GM19025 (cell line): ENCODE data around the gene EVPL.

ENCODE experiments used
- ATAC-seq: cut with Tn5 transposase; IDR thresholded peaks from one replicate; pipeline ENCODE4 v1.9.1; 2021; ENCODE audit warnings: mild to moderate bottlenecking, low read depth, moderate library complexity; ENCODE audit not compliant: unreplicated experiment

Gene EVPL

GRCh38 chr17:76000755-76001521, 26.2 kb downstream of the EVPL start, which contains the start of gene CDK3:
CDK3 (plus strand) TSS chr17:76000855; CDS start chr17:76001426, 571 bp downstream.
- no peak for ATAC-seq

GRCh38 chr17:76000016-76000754, 26.9 kb downstream of the EVPL start:
- no peak for ATAC-seq

GRCh38 chr17:75998327-75998795, 28.7 kb downstream of the EVPL start:
- no peak for ATAC-seq

GRCh38 chr17:75996665-75997590, 30.2 kb downstream of the EVPL start:
- ATAC-seq, result no peak

GRCh38 chr17:75995385-75995925, 31.7 kb downstream of the EVPL start:
- no peak for ATAC-seq

GRCh38 chr17:75994802-75995370, 32.2 kb downstream of the EVPL start:
- no peak for ATAC-seq

GRCh38 chr17:75991396-75991795, 35.7 kb downstream of the EVPL start:
- no peak for ATAC-seq

- no peak for ATAC-seq
These were observed 40.1 kb downstream of the EVPL start for GRCh38 chr17:75987041-75987440.

GRCh38 chr17:75985986-75986385, 41.1 kb downstream of the EVPL start:
- ATAC-seq, result no peak

- ATAC-seq, result no peak
These were observed 43.5 kb downstream of the EVPL start for GRCh38 chr17:75983501-75984181.

GRCh38 chr17:75981019-75981615, 46.0 kb downstream of the EVPL start:
- no peak for ATAC-seq

- ATAC-seq, result no peak
These were observed 46.7 kb downstream of the EVPL start for GRCh38 chr17:75980188-75981018.

GRCh38 chr17:75979705-75980187, 47.4 kb downstream of the EVPL start:
- ATAC-seq, result no peak

- peak; percentile 94 for ATAC-seq
These were observed 48.0 kb downstream of the EVPL start, which contains the start of the genes ACOX1 and TEN1 for GRCh38 chr17:75978938-75979704. ACOX1 (minus strand) TSS chr17:75979166; CDS start chr17:75979073, 93 bp downstream. TEN1 (plus strand) TSS chr17:75979240; CDS start chr17:75986193, 6,953 bp downstream.

GRCh38 chr17:75976175-75976848, 50.8 kb downstream of the EVPL start:
- no peak for ATAC-seq

GRCh38 chr17:75975757-75976174, 51.3 kb downstream of the EVPL start:
- no peak for ATAC-seq
